Endothelial cell of umbilical vein (primary cell): ENCODE results near the gene ZC3H18. TPM values are rescaled to one million over a fixed set of nuclear protein-coding genes. Genes with fewer than 3 reads are reported as not detected.

Experiments
- BruUV-seq: library from RNA; stranded (reverse); fragments of 400-500 nt; replicated peaks from 2 replicates; lab custom pipeline; 2021; lab: Mats Ljungman, UMichigan
- CTCF ChIA-PET: fragments of 300-600, 350-600 bp; sonication (Branson Sonifier 250); formaldehyde crosslinking; loops from one replicate; lab custom pipeline; 2021; ENCODE audit warnings: antibody characterized with exemption, inconsistent platforms; lab: Charles Lee
- POLR2A ChIA-PET: fragments of 300-600, 350-600 bp; sonication (Branson Sonifier 250); formaldehyde crosslinking; loops from one replicate; lab custom pipeline; 2021; ENCODE audit warnings: antibody characterized with exemption, inconsistent platforms; lab: Charles Lee
- DNase-seq: peaks from one replicate; pipeline ENCODE4 v3.0.0-alpha.2; 2011; ENCODE audit warnings: low read depth, low spot score
- FAIRE-seq: peaks from 2 replicates; lab custom pipeline; 2011; peaks lifted over from hg19 to GRCh38; lab: Jason Lieb, UNC
- H2AFZ ChIP-seq: 2 replicates; pipeline ENCODE4 v1.6.0; 2012; ENCODE audit warnings: low read depth, low read length, control low read depth, inconsistent platforms
- H3K27ac ChIP-seq: 2 replicates; pipeline ENCODE4 v1.5.1; 2011; ENCODE audit warnings: low read depth, mild to moderate bottlenecking, control low read depth, low read length, moderate library complexity; ENCODE audit not compliant: insufficient read depth
- H3K27me3 ChIP-seq, 2 experiments: 2 replicates each; pipeline versions ENCODE4 v1.6.0 to v1.6.1; 2011; ENCODE audit warnings: low read length in 2 of 2, mixed read lengths in 1 of 2; ENCODE audit not compliant: control insufficient read depth in 2 of 2, insufficient read depth in 2 of 2
- H3K36me3 ChIP-seq, 2 experiments: 2 replicates in 1 of 2; 3 replicates in 1 of 2; pipeline ENCODE4 v1.5.1; 2011; ENCODE audit warnings: low read length in 2 of 2, mild to moderate bottlenecking in 1 of 2, moderate library complexity in 1 of 2; ENCODE audit not compliant: control insufficient read depth in 2 of 2, insufficient read depth in 2 of 2; ENCODE audit errors: extremely low read depth in 1 of 2
- H3K4me1 ChIP-seq: 3 replicates; pipeline ENCODE4 v1.5.1; 2011; ENCODE audit warnings: mild to moderate bottlenecking, low read length; ENCODE audit not compliant: control insufficient read depth, insufficient read depth; ENCODE audit errors: extremely low read depth
- H3K4me2 ChIP-seq: 2 replicates; pipeline ENCODE4 v1.6.1; 2011; ENCODE audit warnings: low read length, control low read depth, mixed read lengths; ENCODE audit not compliant: insufficient read depth
- H3K4me3 ChIP-seq, 3 experiments: fragments of 200-600 bp in 1 of 3; sonication (generic), shearing (Covaris generic) in 1 of 3; replicated peaks in 1 of 3; 2 replicates each; pipeline ENCODE4 v1.5.1; 2011 to 2016; ENCODE audit warnings: control low read depth in 3 of 3, low read length in 3 of 3, mild to moderate bottlenecking in 2 of 3, inconsistent platforms in 1 of 3, low read depth in 1 of 3, moderate library complexity in 1 of 3; ENCODE audit not compliant: insufficient read depth in 1 of 3
- H3K79me2 ChIP-seq: 2 replicates; pipeline ENCODE4 v1.6.0; 2012; ENCODE audit warnings: low read length, inconsistent platforms; ENCODE audit not compliant: control insufficient read depth, insufficient read depth
- H3K9ac ChIP-seq: replicated peaks from 2 replicates; pipeline ENCODE3; 2011; ENCODE audit warnings: low read length, control low read depth; ENCODE audit not compliant: insufficient read depth; ENCODE audit errors: extremely low read depth
- H3K9me1 ChIP-seq: replicated peaks from 3 replicates; pipeline ENCODE4 v1.6.0; 2011; ENCODE audit warnings: mild to moderate bottlenecking, low read length; ENCODE audit not compliant: control insufficient read depth, insufficient read depth; ENCODE audit errors: extremely low read depth
- H3K9me3 ChIP-seq: replicated peaks from 2 replicates; pipeline ENCODE4 v1.5.1; 2012; ENCODE audit warnings: low read length, inconsistent platforms; ENCODE audit not compliant: control insufficient read depth, insufficient read depth
- H4K20me1 ChIP-seq: replicated peaks from 2 replicates; pipeline ENCODE3; 2011; ENCODE audit warnings: mild to moderate bottlenecking, low read length; ENCODE audit not compliant: control insufficient read depth, insufficient read depth; ENCODE audit errors: extremely low read depth
- EZH2 ChIP-seq: IDR thresholded peaks from 2 replicates; pipeline ENCODE4 v1.6.1; 2012; ENCODE audit warnings: borderline replicate concordance, low read depth, mild to moderate bottlenecking, moderate library complexity, low read length, inconsistent platforms; ENCODE audit not compliant: severe bottlenecking
- FOS ChIP-seq: IDR thresholded peaks from 2 replicates; pipeline ENCODE4 v1.6.1; 2011; ENCODE audit warnings: mild to moderate bottlenecking, low read length, moderate library complexity, borderline replicate concordance; ENCODE audit not compliant: insufficient read depth
- GATA2 ChIP-seq: IDR thresholded peaks from 2 replicates; pipeline ENCODE4 v1.7.0; 2011; ENCODE audit warnings: low read depth, mild to moderate bottlenecking, moderate library complexity, mixed read lengths, low read length; ENCODE audit not compliant: insufficient read length, insufficient read depth
- JUN ChIP-seq: IDR thresholded peaks from 2 replicates; pipeline ENCODE4 v1.6.1; 2011; ENCODE audit warnings: borderline replicate concordance, low read depth; ENCODE audit not compliant: insufficient read length, insufficient read depth
- MYC ChIP-seq: IDR thresholded peaks from one replicate; pipeline ENCODE4 v1.6.1; 2011; ENCODE audit warnings: mild to moderate bottlenecking, low read depth, low read length
- POLR2A ChIP-seq: IDR thresholded peaks from 2 replicates; pipeline ENCODE4 v1.6.1; 2012; ENCODE audit warnings: low read depth, mild to moderate bottlenecking, control low read depth, low read length
- POLR2AphosphoS5 ChIP-seq: IDR thresholded peaks from 2 replicates; pipeline ENCODE4 v1.6.1; 2012; ENCODE audit warnings: low read depth, mild to moderate bottlenecking, control low read depth, low read length, moderate library complexity; ENCODE audit not compliant: insufficient read depth
- dilution Hi-C: fragments of 300-500 bp; cut with MboI; formaldehyde crosslinking; loops from one replicate; pipeline ENCODE4 v1.15.0; 2019; ENCODE audit warnings: low sequenced_read_pairs; ENCODE audit not compliant: extremely low pct_ligation_motif_present
- intact Hi-C: fragments of 100-400 bp; cut with micrococcal nuclease; formaldehyde crosslinking; loops from one replicate; pipeline ENCODE4 v1.10.0; 2022
- polyA plus RNA-seq, 4 experiments: library from polyadenylated mRNA; depleted of rRNA in 3 of 4; stranded (reverse) in 3 of 4; unstranded in 1 of 4; fragments of >200 nt; gene quantifications; 2 replicates each; pipeline versions ENCODE4 v1.2.1 to v1.2.3, GENCODE V29; 2011 to 2012; ENCODE audit warnings: missing spikeins in 1 of 4
- total RNA-seq: library from RNA; stranded (reverse); gene quantifications from 2 replicates; pipeline ENCODE4 v1.2.3, GENCODE V29; 2021
- TF ChIP-seq, protein P1 (sequence below): IDR thresholded peaks from 2 replicates; pipeline ENCODE4 v1.6.1; 2011; ENCODE audit not compliant: insufficient read depth, insufficient read length
- TF ChIP-seq, protein P2 (sequence below), 2 donors: IDR thresholded peaks; 1 replicate in 1 of 2; 2 replicates in 1 of 2; pipeline ENCODE4 v1.5.1; 2011; ENCODE audit warnings: low read length in 2 of 2, mild to moderate bottlenecking in 2 of 2, moderate library complexity in 2 of 2, control low read depth in 1 of 2, inconsistent platforms in 1 of 2, low read depth in 1 of 2; ENCODE audit not compliant: insufficient read depth in 1 of 2; ENCODE audit errors: extremely low read depth in 1 of 2

ZC3H18 gene
- total and polyA plus RNA-seq, 2 donors (not counting 3 experiments of a cell fraction or from before 2014, with no cell fraction given), result 12.1 to 52.8 TPM

DNA sequence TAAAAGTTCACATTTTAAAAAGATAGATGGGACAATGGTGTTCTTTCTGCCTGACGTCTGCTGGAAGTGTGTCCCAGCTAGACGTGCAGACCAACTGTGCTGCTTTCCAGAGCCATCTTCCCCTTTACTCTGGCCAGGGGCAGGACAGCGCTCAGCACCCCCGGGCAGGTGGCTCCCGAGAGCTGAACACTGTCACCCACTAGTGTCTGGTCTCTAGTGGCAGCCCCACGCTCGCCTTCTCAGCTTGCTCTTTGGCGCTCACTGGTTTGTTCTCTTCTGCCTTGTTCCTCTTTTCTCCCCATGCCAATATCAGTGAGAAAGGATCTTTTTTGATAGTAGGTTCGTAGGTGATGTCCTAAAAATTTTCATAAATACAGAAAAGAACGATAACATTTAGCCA is 25.7 kb downstream of the ZC3H18 start:
- CTCF ChIA-PET, result interaction anchor here (0.9 kb wide), 1 partner anchor 25 kb away, joined by 3 read pairs; the partner anchor contains the start of gene ZC3H18

More for the DNA sequence above, 25.7 kb downstream of the ZC3H18 start:
- Histone ChIP-seq H3K27ac (no peak overlapping the region), H3K4me3 (no peak overlapping the region), H3K9me3 (no peaks in the 10 kb centered on the region), H3K27me3 (no peaks in the 10 kb centered on the region), H2AFZ (no peak overlapping the region), H3K4me1 (peaks cover 5% of the 10 kb centered on the region), H3K36me3 (peaks cover 4 to 30% of the 10 kb centered on the region in 2 experiments), H3K9ac (no peak overlapping the region), H3K9me1 (no peaks in the 10 kb centered on the region), H4K20me1 (no peaks in the 10 kb centered on the region), H3K79me2 (peaks cover 8% of the 10 kb centered on the region), H3K4me2 (no peak overlapping the region)
- intact Hi-C loops, result no loop called here
- TF ChIP-seq EZH2, result no peak
- TF ChIP-seq MYC, result no peak
- no peak for TF ChIP-seq GATA2
- TF ChIP-seq FOS, result no peak
- no peak for TF ChIP-seq POLR2AphosphoS5
- TF ChIP-seq, protein P1, sequence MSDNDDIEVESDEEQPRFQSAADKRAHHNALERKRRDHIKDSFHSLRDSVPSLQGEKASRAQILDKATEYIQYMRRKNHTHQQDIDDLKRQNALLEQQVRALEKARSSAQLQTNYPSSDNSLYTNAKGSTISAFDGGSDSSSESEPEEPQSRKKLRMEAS, result no peak
- no peak for TF ChIP-seq JUN
- TF ChIP-seq, protein P2, sequence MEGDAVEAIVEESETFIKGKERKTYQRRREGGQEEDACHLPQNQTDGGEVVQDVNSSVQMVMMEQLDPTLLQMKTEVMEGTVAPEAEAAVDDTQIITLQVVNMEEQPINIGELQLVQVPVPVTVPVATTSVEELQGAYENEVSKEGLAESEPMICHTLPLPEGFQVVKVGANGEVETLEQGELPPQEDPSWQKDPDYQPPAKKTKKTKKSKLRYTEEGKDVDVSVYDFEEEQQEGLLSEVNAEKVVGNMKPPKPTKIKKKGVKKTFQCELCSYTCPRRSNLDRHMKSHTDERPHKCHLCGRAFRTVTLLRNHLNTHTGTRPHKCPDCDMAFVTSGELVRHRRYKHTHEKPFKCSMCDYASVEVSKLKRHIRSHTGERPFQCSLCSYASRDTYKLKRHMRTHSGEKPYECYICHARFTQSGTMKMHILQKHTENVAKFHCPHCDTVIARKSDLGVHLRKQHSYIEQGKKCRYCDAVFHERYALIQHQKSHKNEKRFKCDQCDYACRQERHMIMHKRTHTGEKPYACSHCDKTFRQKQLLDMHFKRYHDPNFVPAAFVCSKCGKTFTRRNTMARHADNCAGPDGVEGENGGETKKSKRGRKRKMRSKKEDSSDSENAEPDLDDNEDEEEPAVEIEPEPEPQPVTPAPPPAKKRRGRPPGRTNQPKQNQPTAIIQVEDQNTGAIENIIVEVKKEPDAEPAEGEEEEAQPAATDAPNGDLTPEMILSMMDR (IDR thresholded peaks at IDR 0.05; ENCODE audit: extremely low read depth in 1 of 2, insufficient read depth in 1 of 2, low read depth in 1 of 2, low read length in 2 of 2), result no peak
- no peak for TF ChIP-seq POLR2A
- POLR2A ChIA-PET, result no interaction called here
- dilution Hi-C loops, result no loop called here
- no peak for DNase-seq
- no peak for FAIRE-seq
- no TSS peak for BruUV-seq
